ENCODE data around the gene MIA. TPM values are rescaled to one million over a fixed set of nuclear protein-coding genes. Genes with fewer than 3 reads are reported as not detected.

The MIA gene
- total and polyA plus RNA-seq, 9 of the 15 experiments (the other 6 are each of a cell fraction or from before 2014, with no cell fraction given): 0.21 TPM; not detected in 8

DNA sequence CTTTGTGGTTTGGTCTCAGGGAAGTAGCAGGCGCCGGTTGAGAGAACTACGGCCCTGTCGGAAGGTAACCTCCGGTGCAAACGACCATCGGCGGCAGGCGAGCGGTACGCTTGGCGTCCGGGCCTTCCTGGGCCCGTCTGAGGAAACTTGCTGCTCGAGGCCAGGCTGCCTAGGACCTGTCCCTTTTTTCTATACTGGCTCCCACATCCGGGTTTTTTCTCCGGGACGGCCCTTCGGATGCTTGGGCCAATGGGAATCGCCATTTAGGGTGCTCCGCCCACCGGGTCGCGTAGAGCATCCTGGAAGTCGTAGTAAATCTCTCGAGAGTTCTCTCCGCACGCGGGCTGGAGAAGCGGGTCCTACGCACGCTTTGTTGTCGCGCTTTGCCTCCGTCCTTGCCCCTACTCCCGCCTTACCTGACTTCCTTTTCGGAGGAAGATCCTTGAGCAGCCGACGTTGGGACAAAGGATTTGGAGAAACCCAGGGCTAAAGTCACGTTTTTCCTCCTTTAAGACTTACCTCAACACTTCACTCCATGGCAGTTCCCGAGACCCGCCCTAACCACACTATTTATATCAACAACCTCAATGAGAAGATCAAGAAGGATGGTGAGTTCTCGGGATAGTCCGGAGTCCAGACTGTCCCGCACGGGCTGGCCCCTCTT, 24.3 kb upstream of the MIA start, which contains the start of gene SNRPA (continued):
- TF ChIP-seq TCF7 (IDR thresholded peaks at IDR 0.05; ENCODE audit: borderline replicate concordance) (no peak), SETDB1 (IDR thresholded peaks at IDR 0.05; ENCODE audit: low read length) (no peak), L3MBTL2 (IDR thresholded peaks at IDR 0.05) (peak; percentile 83), CCAR2 (IDR thresholded peaks at IDR 0.05; ENCODE audit: low read depth, low read length) (no peak), ZC3H4 (CRISPR knock-in tag; IDR thresholded peaks at IDR 0.05; ENCODE audit: borderline replicate concordance) (no peak), RUNX1 (IDR thresholded peaks at IDR 0.05; ENCODE audit: low read depth) (no peak), ZNF79 (CRISPR knock-in tag; IDR thresholded peaks at IDR 0.05; ENCODE audit: low read depth) (no peak), NR1H2 (CRISPR knock-in tag; IDR thresholded peaks at IDR 0.05) (no peak), PHF8 (IDR thresholded peaks at IDR 0.05; ENCODE audit: borderline replicate concordance, low read length) (peak; percentile 76), HMGN3 (IDR thresholded peaks at IDR 0.05; ENCODE audit: borderline replicate concordance, extremely low read depth, insufficient read length, low read depth, low read length) (peak; percentile 56), CREB1 (IDR thresholded peaks at IDR 0.05) (peak; percentile 64; the same call in 1 of the 2 replicates), CREB1 (CRISPR knock-in tag; IDR thresholded peaks at IDR 0.05) (peak; percentile 14; the same call in 1 of the 2 replicates), BCL6 (CRISPR knock-in tag; IDR thresholded peaks at IDR 0.05) (no peak), BACH1 (tag; IDR thresholded peaks at IDR 0.05) (no peak), RBM34 (IDR thresholded peaks at IDR 0.05; ENCODE audit: borderline replicate concordance, insufficient read depth, low read length) (no peak), MEF2A (IDR thresholded peaks at IDR 0.05; ENCODE audit: control insufficient read depth, low read depth, low read length) (no peak), KHSRP (IDR thresholded peaks at IDR 0.05) (no peak), LEF1 (IDR thresholded peaks at IDR 0.05) (no peak), NFIX (CRISPR knock-in tag; IDR thresholded peaks at IDR 0.05; ENCODE audit: low read depth) (no peak)
- TF ChIP-seq, protein P1, sequence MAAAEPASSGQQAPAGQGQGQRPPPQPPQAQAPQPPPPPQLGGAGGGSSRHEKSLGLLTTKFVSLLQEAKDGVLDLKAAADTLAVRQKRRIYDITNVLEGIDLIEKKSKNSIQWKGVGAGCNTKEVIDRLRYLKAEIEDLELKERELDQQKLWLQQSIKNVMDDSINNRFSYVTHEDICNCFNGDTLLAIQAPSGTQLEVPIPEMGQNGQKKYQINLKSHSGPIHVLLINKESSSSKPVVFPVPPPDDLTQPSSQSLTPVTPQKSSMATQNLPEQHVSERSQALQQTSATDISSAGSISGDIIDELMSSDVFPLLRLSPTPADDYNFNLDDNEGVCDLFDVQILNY (CRISPR knock-in tag; IDR thresholded peaks at IDR 0.05): no peak
- TF ChIP-seq, protein P2, sequence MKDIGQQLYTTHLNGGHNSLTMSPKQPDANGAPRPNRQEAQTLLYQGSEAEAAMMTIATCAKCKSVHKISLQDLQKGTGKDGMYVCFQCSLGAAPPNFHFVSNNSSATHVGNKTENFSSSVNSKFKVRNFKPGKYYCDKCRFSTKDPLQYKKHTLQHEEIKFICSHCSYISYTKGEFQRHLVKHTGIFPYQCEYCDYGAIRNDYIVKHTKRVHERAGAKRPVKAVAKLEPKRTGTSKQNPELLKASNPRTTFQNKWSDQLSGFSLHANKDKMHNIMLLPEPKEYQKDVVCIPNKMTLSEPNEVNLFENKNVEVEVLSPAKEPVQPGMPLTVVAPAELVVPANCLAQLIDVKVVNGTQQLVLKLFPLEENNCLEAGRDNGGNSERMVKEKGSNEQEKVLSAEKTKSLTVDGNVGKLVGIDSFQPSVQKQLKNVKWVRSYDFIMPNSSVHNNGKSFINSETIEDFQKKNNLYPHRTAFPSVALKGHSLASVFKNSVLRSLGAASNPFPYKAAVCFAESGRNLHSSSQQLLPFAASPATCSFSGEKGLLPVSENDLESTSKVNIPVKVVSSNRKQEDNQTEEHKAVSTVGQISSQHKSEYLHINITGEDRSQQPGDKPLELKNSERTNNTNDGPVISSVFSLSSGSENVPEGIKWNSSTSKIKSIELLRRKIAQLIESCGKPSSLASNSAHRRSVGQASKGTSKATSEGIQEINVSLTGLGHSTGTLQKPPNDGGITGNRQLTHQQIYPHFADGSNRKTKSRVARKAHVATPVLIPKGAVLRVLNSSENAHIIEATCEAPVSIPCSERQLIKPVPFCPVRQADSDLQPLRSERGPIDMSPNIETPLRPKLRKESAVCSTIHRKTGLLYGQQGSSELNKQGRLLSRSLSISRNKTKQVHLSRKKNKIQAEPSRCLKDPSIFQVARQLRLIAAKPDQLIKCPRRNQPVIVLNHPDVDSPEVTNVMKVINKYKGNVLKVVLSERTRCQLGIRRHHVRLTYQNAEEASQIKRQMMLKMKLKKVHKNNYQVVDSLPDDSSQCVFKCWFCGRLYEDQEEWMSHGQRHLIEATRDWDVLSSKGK (CRISPR knock-in tag; IDR thresholded peaks at IDR 0.05): no peak
- TF ChIP-seq, protein P3, sequence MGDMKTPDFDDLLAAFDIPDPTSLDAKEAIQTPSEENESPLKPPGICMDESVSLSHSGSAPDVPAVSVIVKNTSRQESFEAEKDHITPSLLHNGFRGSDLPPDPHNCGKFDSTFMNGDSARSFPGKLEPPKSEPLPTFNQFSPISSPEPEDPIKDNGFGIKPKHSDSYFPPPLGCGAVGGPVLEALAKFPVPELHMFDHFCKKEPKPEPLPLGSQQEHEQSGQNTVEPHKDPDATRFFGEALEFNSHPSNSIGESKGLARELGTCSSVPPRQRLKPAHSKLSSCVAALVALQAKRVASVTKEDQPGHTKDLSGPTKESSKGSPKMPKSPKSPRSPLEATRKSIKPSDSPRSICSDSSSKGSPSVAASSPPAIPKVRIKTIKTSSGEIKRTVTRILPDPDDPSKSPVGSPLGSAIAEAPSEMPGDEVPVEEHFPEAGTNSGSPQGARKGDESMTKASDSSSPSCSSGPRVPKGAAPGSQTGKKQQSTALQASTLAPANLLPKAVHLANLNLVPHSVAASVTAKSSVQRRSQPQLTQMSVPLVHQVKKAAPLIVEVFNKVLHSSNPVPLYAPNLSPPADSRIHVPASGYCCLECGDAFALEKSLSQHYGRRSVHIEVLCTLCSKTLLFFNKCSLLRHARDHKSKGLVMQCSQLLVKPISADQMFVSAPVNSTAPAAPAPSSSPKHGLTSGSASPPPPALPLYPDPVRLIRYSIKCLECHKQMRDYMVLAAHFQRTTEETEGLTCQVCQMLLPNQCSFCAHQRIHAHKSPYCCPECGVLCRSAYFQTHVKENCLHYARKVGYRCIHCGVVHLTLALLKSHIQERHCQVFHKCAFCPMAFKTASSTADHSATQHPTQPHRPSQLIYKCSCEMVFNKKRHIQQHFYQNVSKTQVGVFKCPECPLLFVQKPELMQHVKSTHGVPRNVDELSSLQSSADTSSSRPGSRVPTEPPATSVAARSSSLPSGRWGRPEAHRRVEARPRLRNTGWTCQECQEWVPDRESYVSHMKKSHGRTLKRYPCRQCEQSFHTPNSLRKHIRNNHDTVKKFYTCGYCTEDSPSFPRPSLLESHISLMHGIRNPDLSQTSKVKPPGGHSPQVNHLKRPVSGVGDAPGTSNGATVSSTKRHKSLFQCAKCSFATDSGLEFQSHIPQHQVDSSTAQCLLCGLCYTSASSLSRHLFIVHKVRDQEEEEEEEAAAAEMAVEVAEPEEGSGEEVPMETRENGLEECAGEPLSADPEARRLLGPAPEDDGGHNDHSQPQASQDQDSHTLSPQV (IDR thresholded peaks at IDR 0.05): peak; percentile 56; the same call in 1 of the 2 replicates

Measured in K562 (cell line).